Measurements from ENCODE around the gene PEDS1. TPM values are rescaled to one million over a fixed set of nuclear protein-coding genes. Genes with fewer than 3 reads are reported as not detected.
"Not testable (repeated sequence)": the region's sequence is repeated elsewhere in the genome, so short reads cannot be mapped to it uniquely, and the experiment has no call there.

PEDS1 gene
- total RNA-seq, 1 experiment from 2014 or later, result 37.5 TPM

DNA sequence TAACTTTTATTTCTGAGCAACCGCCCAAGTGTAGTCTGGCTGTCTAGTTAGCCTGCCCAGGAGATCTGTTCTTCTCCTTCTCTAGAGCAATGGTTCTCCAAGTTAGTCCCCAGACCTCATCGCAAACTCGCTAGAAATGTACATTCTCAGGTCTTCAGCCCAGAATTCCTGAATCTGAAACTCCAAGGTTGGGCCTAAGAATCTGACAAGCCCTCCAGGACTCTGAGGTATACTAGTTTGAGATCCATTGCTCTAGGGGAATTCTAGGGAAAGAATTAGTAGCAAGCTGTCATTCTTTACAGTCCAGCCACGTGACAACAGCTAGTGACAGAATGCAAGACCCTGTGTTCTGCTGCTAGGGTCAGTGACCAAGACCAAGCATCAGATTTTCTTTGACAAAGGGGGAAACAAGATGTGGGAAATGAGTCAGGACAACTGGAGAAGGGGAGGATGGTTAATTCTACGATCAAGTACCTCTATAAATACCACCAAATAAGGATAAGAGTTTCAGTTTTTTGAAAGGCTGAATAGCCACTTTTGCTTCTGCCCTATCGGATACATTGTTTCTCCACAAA lies 46.4 kb downstream of the PEDS1 start:
- H3K9me3 Mint-ChIP-seq (ENCODE audit: low read depth, unreplicated experiment), result no peaks in the 10 kb centered on the region
- no peak overlapping the region for H3K4me3 Mint-ChIP-seq (ENCODE audit: low read depth, unreplicated experiment)
- H3K27ac Mint-ChIP-seq (ENCODE audit: unreplicated experiment), result no peak overlapping the region
- no peak for DNase-seq
- H3K36me3 Mint-ChIP-seq (ENCODE audit: insufficient read depth, unreplicated experiment), result peaks cover 25% of the 10 kb centered on the region
- BruUV-seq (replicated peaks), result no TSS peak
- H3K4me1 Mint-ChIP-seq (ENCODE audit: low read depth, unreplicated experiment), result peaks cover 62% of the 10 kb centered on the region
- intact Hi-C loops (cut with micrococcal nuclease; ENCODE audit: unreplicated experiment), result no loop called here
- TF ChIP-seq, protein P1, sequence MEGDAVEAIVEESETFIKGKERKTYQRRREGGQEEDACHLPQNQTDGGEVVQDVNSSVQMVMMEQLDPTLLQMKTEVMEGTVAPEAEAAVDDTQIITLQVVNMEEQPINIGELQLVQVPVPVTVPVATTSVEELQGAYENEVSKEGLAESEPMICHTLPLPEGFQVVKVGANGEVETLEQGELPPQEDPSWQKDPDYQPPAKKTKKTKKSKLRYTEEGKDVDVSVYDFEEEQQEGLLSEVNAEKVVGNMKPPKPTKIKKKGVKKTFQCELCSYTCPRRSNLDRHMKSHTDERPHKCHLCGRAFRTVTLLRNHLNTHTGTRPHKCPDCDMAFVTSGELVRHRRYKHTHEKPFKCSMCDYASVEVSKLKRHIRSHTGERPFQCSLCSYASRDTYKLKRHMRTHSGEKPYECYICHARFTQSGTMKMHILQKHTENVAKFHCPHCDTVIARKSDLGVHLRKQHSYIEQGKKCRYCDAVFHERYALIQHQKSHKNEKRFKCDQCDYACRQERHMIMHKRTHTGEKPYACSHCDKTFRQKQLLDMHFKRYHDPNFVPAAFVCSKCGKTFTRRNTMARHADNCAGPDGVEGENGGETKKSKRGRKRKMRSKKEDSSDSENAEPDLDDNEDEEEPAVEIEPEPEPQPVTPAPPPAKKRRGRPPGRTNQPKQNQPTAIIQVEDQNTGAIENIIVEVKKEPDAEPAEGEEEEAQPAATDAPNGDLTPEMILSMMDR (IDR thresholded peaks at IDR 0.05; ENCODE audit: unreplicated experiment), result no peak
- CTCF ChIA-PET, result interaction anchor here (0.7 kb wide), 3 partner anchors 40 to 432 kb away, joined by 3 to 5 read pairs (median 3); no protein-coding TSS in a partner anchor
- H3K27me3 Mint-ChIP-seq (ENCODE audit: unreplicated experiment), result no peaks in the 10 kb centered on the region

DNA sequence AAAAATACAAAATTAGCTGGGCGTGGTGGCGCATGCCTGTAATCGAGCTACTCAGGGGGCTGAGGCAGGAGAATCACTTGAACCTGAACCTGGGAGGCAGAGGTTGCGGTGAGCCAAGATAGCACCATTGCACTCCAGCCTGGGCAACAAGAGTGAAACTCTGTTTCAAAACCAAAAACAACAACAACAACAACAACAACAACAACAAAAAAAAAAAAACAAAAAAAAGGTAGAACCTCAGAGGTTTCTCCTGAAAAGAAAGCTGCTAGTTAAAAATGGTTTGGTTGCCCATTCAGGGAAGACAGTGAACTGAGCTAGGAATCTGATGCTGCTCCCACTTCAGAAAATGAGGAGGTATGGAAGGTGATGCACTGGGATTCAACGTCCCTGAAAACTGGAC lies 46.9 kb downstream of the PEDS1 start:
- H3K36me3 Mint-ChIP-seq (ENCODE audit: insufficient read depth, unreplicated experiment), result peaks cover 25% of the 10 kb centered on the region
- not testable (repeated sequence) for H3K4me3 Mint-ChIP-seq (ENCODE audit: low read depth, unreplicated experiment)
- CTCF ChIA-PET, result interaction anchor here (0.7 to 1.6 kb wide), 4 partner anchors 9 to 432 kb away, joined by 3 to 7 read pairs (median 4); no protein-coding TSS in a partner anchor

More for the DNA sequence above, 46.9 kb downstream of the PEDS1 start:
- H3K9me3 Mint-ChIP-seq (ENCODE audit: low read depth, unreplicated experiment); BruUV-seq (replicated peaks); H3K27ac Mint-ChIP-seq (ENCODE audit: unreplicated experiment); DNase-seq; H3K27me3 Mint-ChIP-seq (ENCODE audit: unreplicated experiment); intact Hi-C loops (cut with micrococcal nuclease; ENCODE audit: unreplicated experiment): not testable (repeated sequence)
- H3K4me1 Mint-ChIP-seq (ENCODE audit: low read depth, unreplicated experiment), result peaks cover 62% of the 10 kb centered on the region

Other genes starting within 250 kb of the PEDS1 start
- 16.0 and 16.6 TPM in 2 replicates for gene SPATA2, start 238.2 kb downstream of the PEDS1 start, total RNA-seq (2022)
- 72.3 and 93.9 TPM in 2 replicates for gene RNF114, start 217.3 kb downstream of the PEDS1 start, total RNA-seq (2022)
- gene SNAI1, start 170.7 kb downstream of the PEDS1 start, total RNA-seq (2022), result 0.81 and 0.90 TPM in 2 replicates
- 212 TPM in 2 replicates for gene UBE2V1, start 40.6 kb downstream of the PEDS1 start, total RNA-seq (2022)
- 137 and 147 TPM in 2 replicates for gene CEBPB, start 37.1 kb upstream of the PEDS1 start, total RNA-seq (2022)